ENCODE measurements around the gene ARHGDIA.

Gene ARHGDIA

GRCh38 chr17:81884968-81885367 lies 13.8 kb upstream of the ARHGDIA start:
- TF ChIP-seq, protein P1, sequence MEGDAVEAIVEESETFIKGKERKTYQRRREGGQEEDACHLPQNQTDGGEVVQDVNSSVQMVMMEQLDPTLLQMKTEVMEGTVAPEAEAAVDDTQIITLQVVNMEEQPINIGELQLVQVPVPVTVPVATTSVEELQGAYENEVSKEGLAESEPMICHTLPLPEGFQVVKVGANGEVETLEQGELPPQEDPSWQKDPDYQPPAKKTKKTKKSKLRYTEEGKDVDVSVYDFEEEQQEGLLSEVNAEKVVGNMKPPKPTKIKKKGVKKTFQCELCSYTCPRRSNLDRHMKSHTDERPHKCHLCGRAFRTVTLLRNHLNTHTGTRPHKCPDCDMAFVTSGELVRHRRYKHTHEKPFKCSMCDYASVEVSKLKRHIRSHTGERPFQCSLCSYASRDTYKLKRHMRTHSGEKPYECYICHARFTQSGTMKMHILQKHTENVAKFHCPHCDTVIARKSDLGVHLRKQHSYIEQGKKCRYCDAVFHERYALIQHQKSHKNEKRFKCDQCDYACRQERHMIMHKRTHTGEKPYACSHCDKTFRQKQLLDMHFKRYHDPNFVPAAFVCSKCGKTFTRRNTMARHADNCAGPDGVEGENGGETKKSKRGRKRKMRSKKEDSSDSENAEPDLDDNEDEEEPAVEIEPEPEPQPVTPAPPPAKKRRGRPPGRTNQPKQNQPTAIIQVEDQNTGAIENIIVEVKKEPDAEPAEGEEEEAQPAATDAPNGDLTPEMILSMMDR (conservative IDR thresholded peaks at IDR 0.05; ENCODE audit: low read depth, low read length), result no peak
- DNase-seq (ENCODE audit: low read depth), result no peak
- no peak overlapping the region for H3K4me3 ChIP-seq (ENCODE audit: low read length)

GRCh38 chr17:81884520-81884919 lies 13.4 kb upstream of the ARHGDIA start:
- TF ChIP-seq, protein P1 (conservative IDR thresholded peaks at IDR 0.05; ENCODE audit: low read depth, low read length), result no peak
- H3K4me3 ChIP-seq (ENCODE audit: low read length), result no peak overlapping the region
- no peak for DNase-seq (ENCODE audit: low read depth)

- H3K4me3 ChIP-seq (ENCODE audit: low read length), result no peak overlapping the region
- no peak for DNase-seq (ENCODE audit: low read depth)
- TF ChIP-seq, protein P1 (conservative IDR thresholded peaks at IDR 0.05; ENCODE audit: low read depth, low read length), result no peak
Measured at GRCh38 chr17:81879121-81879520, 8.0 kb upstream of the ARHGDIA start.

GRCh38 chr17:81878294-81878693 lies 7.2 kb upstream of the ARHGDIA start:
- DNase-seq (ENCODE audit: low read depth), result no peak
- TF ChIP-seq, protein P1 (conservative IDR thresholded peaks at IDR 0.05; ENCODE audit: low read depth, low read length), result no peak
- H3K4me3 ChIP-seq (ENCODE audit: low read length), result no peak overlapping the region

- DNase-seq (ENCODE audit: low read depth), result no peak
- H3K4me3 ChIP-seq (ENCODE audit: low read length), result no peak overlapping the region
- TF ChIP-seq, protein P1 (conservative IDR thresholded peaks at IDR 0.05; ENCODE audit: low read depth, low read length), result no peak
Measured at GRCh38 chr17:81877569-81877968, 6.4 kb upstream of the ARHGDIA start.

DNA sequence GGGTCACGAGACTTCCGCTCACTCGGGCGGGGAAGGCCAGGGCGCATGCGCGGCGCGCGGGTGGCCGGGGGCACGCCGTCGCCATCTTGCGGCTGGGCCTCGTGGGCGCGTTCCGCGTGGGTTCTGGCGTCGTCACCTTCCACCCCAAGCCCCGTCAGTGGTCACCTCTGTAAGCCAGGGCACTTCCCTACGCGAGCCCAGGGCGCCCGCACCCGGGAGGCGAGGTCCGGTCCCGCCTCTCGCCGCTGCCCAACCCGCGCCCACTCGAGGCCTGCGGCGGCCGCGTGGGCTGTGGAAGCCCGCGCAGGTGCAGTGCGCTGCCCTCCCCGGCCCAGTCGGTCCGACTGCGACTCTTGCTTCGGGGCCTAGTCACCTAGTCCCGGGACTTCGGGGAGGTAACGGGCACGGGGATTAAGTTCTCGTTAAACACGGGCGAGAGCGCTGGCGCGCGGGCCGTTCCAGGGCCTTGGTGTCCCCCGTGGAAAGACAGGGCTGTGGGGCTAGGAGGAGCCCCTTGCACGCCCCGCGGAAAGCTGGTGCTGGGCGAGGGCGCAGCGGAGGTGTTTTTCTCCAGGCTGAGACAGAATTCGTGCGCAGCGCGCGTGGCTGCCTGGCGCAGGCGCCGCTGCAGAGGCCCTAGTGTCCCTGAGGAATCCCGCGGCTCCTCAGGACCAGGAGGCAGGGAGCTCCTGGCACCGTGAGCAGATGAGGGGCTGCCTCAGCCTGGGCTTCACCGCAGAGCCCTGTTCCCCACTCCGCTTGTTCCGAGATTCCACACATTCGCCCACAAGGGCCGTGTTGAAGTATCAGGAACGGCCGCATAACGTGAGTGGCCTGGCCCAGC lies 472 bp upstream of the ARHGDIA start:
- TF ChIP-seq, protein P1 (conservative IDR thresholded peaks at IDR 0.05; ENCODE audit: low read depth, low read length), result no peak
- peak overlapping the region; percentile 77 for H3K4me3 ChIP-seq (ENCODE audit: low read length)

More for the DNA sequence above, 472 bp upstream of the ARHGDIA start:
- no peak for DNase-seq (ENCODE audit: low read depth)

Measured in retinal pigment epithelial cell (primary cell).